Measurements from ENCODE around the gene CDH13.

DNA sequence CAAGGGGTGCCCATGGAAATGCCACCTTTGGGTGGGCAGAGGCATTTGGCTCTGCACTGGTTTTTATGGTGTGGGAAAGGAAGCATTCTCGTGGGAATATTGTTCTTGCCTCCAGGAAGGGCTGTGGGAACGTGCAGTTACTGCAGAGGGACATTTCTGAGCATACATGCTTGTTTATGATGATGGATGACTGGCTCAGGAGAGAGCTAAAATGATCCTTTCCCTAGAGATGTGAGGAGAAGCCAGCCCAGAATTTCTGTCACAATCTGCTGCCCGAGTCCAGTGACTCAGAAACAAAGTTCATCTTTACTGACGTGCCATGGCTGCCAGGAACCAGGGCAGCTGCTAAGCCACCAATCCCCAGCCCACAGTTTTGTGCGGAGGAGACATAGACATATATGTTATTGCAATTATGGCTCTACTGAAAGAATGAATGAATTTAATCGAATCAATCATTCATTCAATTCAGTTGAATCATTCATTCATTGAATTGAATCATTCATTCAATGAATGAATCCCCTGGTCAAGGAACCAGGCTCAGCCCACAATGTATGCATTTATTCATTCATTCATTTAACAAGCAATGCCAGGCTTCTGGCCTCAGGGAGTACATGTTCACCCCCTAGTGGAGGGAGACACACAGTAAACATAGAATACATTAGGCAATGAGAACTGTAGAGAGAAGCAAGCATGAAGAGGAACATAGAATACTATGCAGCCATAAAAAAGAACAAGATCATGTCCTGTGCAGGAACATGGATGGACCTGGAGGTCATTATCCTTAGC is 766.6 kb downstream of the CDH13 start:
- no peak for TF ChIP-seq GATA2 (IDR thresholded peaks at IDR 0.05; ENCODE audit: low read depth, low read length)
- TF ChIP-seq GATA3 (IDR thresholded peaks at IDR 0.05; ENCODE audit: low read depth, low read length): no peak

Data from SH-SY5Y (cell line).